ENCODE data around the gene CRB1. TPM values are rescaled to one million over a fixed set of nuclear protein-coding genes. Genes with fewer than 3 reads are reported as not detected.

CRB1 gene
- total RNA-seq, 3 donors from 2014 or later (not counting 1 experiment from before 2014, with no cell fraction given) = 0.36 to 0.83 TPM; not detected in 1

GRCh38 chr1:197285526-197286205 is 17.6 kb downstream of the CRB1 start:
- H3K27me3 Mint-ChIP-seq (ENCODE audit: low read depth in 2 of 2) = peaks cover 10 to 16% of the 10 kb centered on the region in 2 donors
- intact Hi-C loops (cut with micrococcal nuclease) = no loop called here
- Histone ChIP-seq H3K27me3 (ENCODE audit: control insufficient read depth, insufficient read depth, low read length) (no peaks in the 10 kb centered on the region), H3K27ac (ENCODE audit: low read length) (no peak overlapping the region), H3K36me3 (ENCODE audit: control insufficient read depth, insufficient read depth, low read length) (no peaks in the 10 kb centered on the region), H3K4me1 (ENCODE audit: control insufficient read depth, insufficient read depth, low read length) (no peaks in the 10 kb centered on the region), H3K9me3 (ENCODE audit: control insufficient read depth, insufficient read depth, low read length) (no peaks in the 10 kb centered on the region), H3K4me3 (ENCODE audit: low read length) (no peak overlapping the region)
- no peaks in the 10 kb centered on the region for H3K9me3 Mint-ChIP-seq
- H3K4me3 Mint-ChIP-seq = no peak overlapping the region
- no peak overlapping the region for H3K27ac Mint-ChIP-seq
- H3K36me3 Mint-ChIP-seq = no peaks in the 10 kb centered on the region
- peaks cover 0 to 5% of the 10 kb centered on the region in 2 donors for H3K4me1 Mint-ChIP-seq
- DNase-seq = peak in 1 of 2 donors; percentile 3
- WGBS (ENCODE audit: insufficient coverage) = 56% methylated on average over 4 of the region's 4 CpGs
- TF ChIP-seq CTCF (IDR thresholded peaks at IDR 0.05) = no peak
- no peak for ATAC-seq

- TF ChIP-seq CTCF (IDR thresholded peaks at IDR 0.05) = no peak
These were observed 18.6 kb downstream of the CRB1 start for GRCh38 chr1:197286634-197287033.

GRCh38 chr1:197287863-197288262 is 19.8 kb downstream of the CRB1 start:
- TF ChIP-seq CTCF (IDR thresholded peaks at IDR 0.05) = no peak
- Mint-ChIP-seq H3K9me3 (no peaks in the 10 kb centered on the region), H3K27ac (no peak overlapping the region), H3K27me3 (ENCODE audit: low read depth in 2 of 2) (peaks cover 7 to 30% of the 10 kb centered on the region in 2 donors), H3K4me3 (no peak overlapping the region), H3K4me1 (peaks cover 0 to 5% of the 10 kb centered on the region in 2 donors), H3K36me3 (no peaks in the 10 kb centered on the region)
- Histone ChIP-seq H3K27ac (ENCODE audit: low read length) (no peak overlapping the region), H3K9me3 (ENCODE audit: control insufficient read depth, insufficient read depth, low read length) (no peaks in the 10 kb centered on the region), H3K36me3 (ENCODE audit: control insufficient read depth, insufficient read depth, low read length) (no peaks in the 10 kb centered on the region), H3K4me3 (ENCODE audit: low read length) (no peak overlapping the region), H3K27me3 (ENCODE audit: control insufficient read depth, insufficient read depth, low read length) (no peaks in the 10 kb centered on the region), H3K4me1 (ENCODE audit: control insufficient read depth, insufficient read depth, low read length) (no peaks in the 10 kb centered on the region)
- intact Hi-C loops (cut with micrococcal nuclease) = no loop called here
- DNase-seq (no peak), ATAC-seq (no peak)
- 91% methylated on average over 4 of the region's 4 CpGs for WGBS (ENCODE audit: insufficient coverage)

More at GRCh38 chr1:197286634-197287033, 18.6 kb downstream of the CRB1 start:
- Histone ChIP-seq H3K4me1 (ENCODE audit: control insufficient read depth, insufficient read depth, low read length) (no peaks in the 10 kb centered on the region), H3K4me3 (ENCODE audit: low read length) (no peak overlapping the region), H3K36me3 (ENCODE audit: control insufficient read depth, insufficient read depth, low read length) (no peaks in the 10 kb centered on the region), H3K27ac (ENCODE audit: low read length) (no peak overlapping the region), H3K27me3 (ENCODE audit: control insufficient read depth, insufficient read depth, low read length) (no peaks in the 10 kb centered on the region), H3K9me3 (ENCODE audit: control insufficient read depth, insufficient read depth, low read length) (no peaks in the 10 kb centered on the region)
- WGBS (ENCODE audit: insufficient coverage) = 100% methylated on average over 1 of the region's 1 CpG
- DNase-seq (no peak), ATAC-seq (no peak)
- peaks cover 4 to 18% of the 10 kb centered on the region in 2 donors for H3K27me3 Mint-ChIP-seq (ENCODE audit: low read depth in 2 of 2)
- peaks cover 0 to 5% of the 10 kb centered on the region in 2 donors for H3K4me1 Mint-ChIP-seq
- H3K36me3 Mint-ChIP-seq = no peaks in the 10 kb centered on the region
- H3K27ac Mint-ChIP-seq = no peak overlapping the region
- intact Hi-C loops (cut with micrococcal nuclease) = no loop called here
- H3K9me3 Mint-ChIP-seq = no peaks in the 10 kb centered on the region
- no peak overlapping the region for H3K4me3 Mint-ChIP-seq

- Mint-ChIP-seq H3K9me3 (no peaks in the 10 kb centered on the region), H3K4me1 (no peaks in the 10 kb centered on the region), H3K27ac (no peak overlapping the region), H3K27me3 (ENCODE audit: low read depth in 2 of 2) (peaks cover 13 to 14% of the 10 kb centered on the region in 2 donors), H3K36me3 (no peaks in the 10 kb centered on the region), H3K4me3 (no peak overlapping the region)
- intact Hi-C loops (cut with micrococcal nuclease) = no loop called here
- H3K27ac ChIP-seq (ENCODE audit: low read length) = no peak overlapping the region
- no peaks in the 10 kb centered on the region for H3K36me3 ChIP-seq (ENCODE audit: control insufficient read depth, insufficient read depth, low read length)
- ATAC-seq = no peak
- DNase-seq = no peak
- no peaks in the 10 kb centered on the region for H3K4me1 ChIP-seq (ENCODE audit: control insufficient read depth, insufficient read depth, low read length)
- TF ChIP-seq CTCF (IDR thresholded peaks at IDR 0.05) = no peak
- H3K9me3 ChIP-seq (ENCODE audit: control insufficient read depth, insufficient read depth, low read length) = no peaks in the 10 kb centered on the region
- H3K27me3 ChIP-seq (ENCODE audit: control insufficient read depth, insufficient read depth, low read length) = peaks cover 4% of the 10 kb centered on the region
- no peak overlapping the region for H3K4me3 ChIP-seq (ENCODE audit: low read length)
These were observed 34.7 kb downstream of the CRB1 start for GRCh38 chr1:197302775-197303174.

All from natural killer cell (primary cell).